ENCODE data around the gene AGMO. TPM values are rescaled to one million over a fixed set of nuclear protein-coding genes. Genes with fewer than 3 reads are reported as not detected.

The AGMO gene
- total and polyA plus RNA-seq, 2 of the 8 experiments (the other 6 are each of a cell fraction or from before 2014, with no cell fraction given), result 0.22 to 0.45 TPM

DNA sequence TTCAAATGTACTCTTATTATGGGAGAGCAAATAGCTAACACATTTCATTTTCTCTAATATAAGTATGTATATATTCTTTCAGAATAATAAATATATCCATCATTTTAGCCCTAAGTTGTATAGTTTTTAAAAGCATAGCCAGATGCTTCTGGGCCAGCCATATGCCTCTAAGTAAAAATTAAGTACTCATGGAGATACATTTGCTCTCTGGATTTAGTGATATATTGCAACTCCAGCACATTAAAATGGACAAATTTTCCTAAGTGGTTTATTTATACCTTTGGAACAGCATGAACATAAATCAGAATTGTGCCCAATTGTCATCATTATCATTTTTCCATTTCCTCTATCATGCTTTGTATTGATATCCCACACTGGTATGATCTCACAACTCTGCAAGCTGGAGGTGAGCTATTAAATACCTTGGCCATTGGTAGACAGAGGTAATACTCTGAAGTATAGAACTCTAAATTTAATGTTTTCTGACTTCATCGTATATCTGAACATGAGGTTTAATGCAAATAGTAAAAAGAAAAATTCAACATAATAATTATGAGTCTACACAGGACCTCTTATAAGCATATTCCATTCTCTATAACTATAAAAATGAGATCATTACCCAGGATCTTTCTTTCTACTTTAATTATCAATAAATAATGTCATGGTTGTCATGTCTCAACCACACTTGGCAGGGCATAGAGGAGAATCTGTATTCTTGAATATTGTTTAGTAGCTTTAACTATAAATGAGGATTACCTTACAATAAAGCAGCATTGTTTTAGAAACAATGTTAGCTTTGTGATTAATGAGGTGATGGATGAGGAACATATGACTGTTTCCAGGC lies 90.8 kb downstream of the AGMO start:
- Histone ChIP-seq H2AFZ (ENCODE audit: low read length) (no peak overlapping the region), H3K4me1 (replicated peaks in 1 of 4; ENCODE audit: control insufficient read depth in 3 of 4, insufficient read depth in 4 of 4, low read length in 3 of 4) (no peaks in the 10 kb centered on the region), H3K18ac (ENCODE audit: extremely low read depth, low read length) (no peak overlapping the region), H4K20me1 (replicated peaks in 1 of 2; ENCODE audit: control insufficient read depth in 1 of 2, insufficient read depth in 2 of 2, low read length in 2 of 2) (no peaks in the 10 kb centered on the region), H2AK5ac (ENCODE audit: low read depth, low read length) (no peak overlapping the region), H3K4me3 (ENCODE audit: extremely low read depth in 1 of 4, insufficient read depth in 2 of 4, low read depth in 3 of 4, low read length in 4 of 4) (no peak overlapping the region), H3K23me2 (ENCODE audit: low read depth, low read length) (no peaks in the 10 kb centered on the region), H3K27me3 (replicated peaks in 1 of 4; ENCODE audit: control insufficient read depth in 3 of 4, extremely low read depth in 1 of 4, insufficient read depth in 3 of 4, low read length in 3 of 4) (no peaks in the 10 kb centered on the region), H2BK12ac (ENCODE audit: low read depth, low read length) (no peak overlapping the region), H4K91ac (replicated peaks; ENCODE audit: insufficient read length, low read length) (no peak overlapping the region), H3K9ac (replicated peaks in 1 of 4; ENCODE audit: extremely low read depth in 1 of 4, low read depth in 3 of 4, low read length in 3 of 4) (no peak overlapping the region), H3K36me3 (ENCODE audit: control insufficient read depth in 2 of 4, insufficient read depth in 4 of 4, low read length in 3 of 4) (no peaks in the 10 kb centered on the region), H4K8ac (ENCODE audit: extremely low read depth, insufficient read depth, low read length) (no peak overlapping the region), H4K5ac (ENCODE audit: insufficient read length, low read depth, low read length) (no peak overlapping the region), H3K27ac (ENCODE audit: low read depth, low read length) (no peak overlapping the region), H2BK5ac (ENCODE audit: low read depth, low read length) (no peak overlapping the region), H3K79me1 (ENCODE audit: low read depth, low read length) (no peaks in the 10 kb centered on the region), H2BK15ac (ENCODE audit: low read length) (no peak overlapping the region), H3K4me2 (ENCODE audit: insufficient read depth in 1 of 2, low read depth in 2 of 2, low read length in 2 of 2) (no peak overlapping the region), H2BK120ac (replicated peaks; ENCODE audit: low read depth, low read length) (no peak overlapping the region), H3K4ac (replicated peaks; ENCODE audit: insufficient read length, low read depth, low read length) (no peak overlapping the region), H3K79me2 (ENCODE audit: control insufficient read depth in 1 of 2, insufficient read depth in 2 of 2, low read length in 2 of 2) (no peaks in the 10 kb centered on the region), H2BK20ac (ENCODE audit: low read length) (no peak overlapping the region), H3K23ac (ENCODE audit: insufficient read length) (no peak overlapping the region), H3K9me3 (ENCODE audit: insufficient read depth in 2 of 2, low read depth in 1 of 2, low read length in 1 of 2) (no peaks in the 10 kb centered on the region), H3K14ac (ENCODE audit: insufficient read length) (no peak overlapping the region), H3K56ac (replicated peaks; ENCODE audit: insufficient read length, low read depth, low read length) (no peak overlapping the region)
- POLR2A ChIA-PET (ENCODE audit: partially characterized antibody), result no interaction called here
- DNase-seq (ENCODE audit: low read depth in 1 of 2, low spot score in 2 of 2) (no peak), FAIRE-seq (no peak)
- 93% methylated on average over 1 of the region's 1 CpG; no CpG with 5 or more reads in 1 of the 2 experiments for WGBS, 2 experiments (ENCODE audit: extremely low coverage in 1 of 2, insufficient coverage in 1 of 2, insufficient read length in 1 of 2, insufficient replicate concordance in 2 of 2, low coverage in 1 of 2, low lambda C conversion rate in 2 of 2, missing lambda C conversion rate in 1 of 2)
- CTCF ChIA-PET (ENCODE audit: partially characterized antibody), result no interaction called here
- TF ChIP-seq GTF2F1 (IDR thresholded peaks at IDR 0.05; ENCODE audit: borderline replicate concordance, low read depth, low read length), result no peak
- no peak for TF ChIP-seq SAP30 (IDR thresholded peaks at IDR 0.05; ENCODE audit: insufficient read depth, insufficient replicate concordance, low read length)
- TF ChIP-seq SIN3A (conservative IDR thresholded peaks at IDR 0.05 in 1 of 2, IDR thresholded peaks at IDR 0.05 in 1 of 2; ENCODE audit: low read depth in 1 of 2, low read length in 2 of 2), result no peak
- TF ChIP-seq JUN (IDR thresholded peaks at IDR 0.05; ENCODE audit: low read depth, low read length), result no peak
- no peak for TF ChIP-seq KDM1A (IDR thresholded peaks at IDR 0.05; ENCODE audit: borderline replicate concordance, low read length)
- TF ChIP-seq HDAC2 (IDR thresholded peaks at IDR 0.05; ENCODE audit: borderline replicate concordance in 1 of 2, low read depth in 2 of 2, low read length in 2 of 2), result no peak
- TF ChIP-seq CTBP2 (IDR thresholded peaks at IDR 0.05; ENCODE audit: borderline replicate concordance, insufficient read depth, insufficient read length, low read length), result no peak
- no peak for TF ChIP-seq TBP (IDR thresholded peaks at IDR 0.05; ENCODE audit: low read depth, low read length)
- TF ChIP-seq GABPA (IDR thresholded peaks at IDR 0.05; ENCODE audit: borderline replicate concordance, insufficient read depth, low read length), result no peak
- TF ChIP-seq, protein P1, sequence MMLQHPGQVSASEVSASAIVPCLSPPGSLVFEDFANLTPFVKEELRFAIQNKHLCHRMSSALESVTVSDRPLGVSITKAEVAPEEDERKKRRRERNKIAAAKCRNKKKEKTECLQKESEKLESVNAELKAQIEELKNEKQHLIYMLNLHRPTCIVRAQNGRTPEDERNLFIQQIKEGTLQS (IDR thresholded peaks at IDR 0.05; ENCODE audit: insufficient read depth, low read depth, low read length), result no peak
